ENCODE results near the gene HEATR1. TPM values are rescaled to one million over a fixed set of nuclear protein-coding genes. Genes with fewer than 3 reads are reported as not detected.

The HEATR1 gene
- total RNA-seq, 2 donors from 2014 or later, result 51.8 to 65.4 TPM

GRCh38 chr1:236524142-236524894, 80.0 kb downstream of the HEATR1 start:
- WGBS, 2 experiments (ENCODE audit: insufficient coverage in 1 of 2, insufficient read length in 1 of 2), result 5 to 7% methylated on average over 21 to 32 of the region's 32 CpGs
- Histone ChIP-seq H3K36me3 (ENCODE audit: control insufficient read depth, insufficient read depth, low read length) (no peaks in the 10 kb centered on the region), H3K9ac (ENCODE audit: extremely low read depth, low read length, poor library complexity, severe bottlenecking) (peak overlapping the region; percentile 38), H3K27me3 (ENCODE audit: control insufficient read depth, insufficient read depth, low read length, poor library complexity, severe bottlenecking) (peaks cover 18% of the 10 kb centered on the region), H3K9me3 (ENCODE audit: control insufficient read depth, low read length) (no peaks in the 10 kb centered on the region), H3K27ac (ENCODE audit: low read depth, low read length) (no peak overlapping the region), H3K4me1 (ENCODE audit: control insufficient read depth, insufficient read depth, low read length) (no peaks in the 10 kb centered on the region), H3K4me3 (ENCODE audit: low read length) (peak overlapping the region; percentile 80)
- no peak for TF ChIP-seq CTCF (conservative IDR thresholded peaks at IDR 0.05)
- Mint-ChIP-seq H3K4me1 (peaks cover 5% of the 10 kb centered on the region), H3K36me3 (ENCODE audit: low read depth) (peaks cover 1% of the 10 kb centered on the region), H3K27ac (peak overlapping the region; percentile 77), H3K4me3 (peak overlapping the region; percentile 72), H3K27me3 (ENCODE audit: insufficient read depth) (peaks cover 11% of the 10 kb centered on the region), H3K9me3 (no peaks in the 10 kb centered on the region)
- peak; percentile 79 for DNase-seq

- H3K4me1 Mint-ChIP-seq, result peaks cover 5% of the 10 kb centered on the region
- H3K27ac ChIP-seq (ENCODE audit: low read depth, low read length), result no peak within 1 kb of the TSS
Observed at GRCh38 chr1:236523704-236524141, 80.6 kb downstream of the HEATR1 start, which contains the start of gene LGALS8. Gene LGALS8, plus strand, starts transcription at chr1:236523982. Its CDS starts 2,089 bp downstream, at chr1:236526071.

More at GRCh38 chr1:236523704-236524141, 80.6 kb downstream of the HEATR1 start, which contains the start of gene LGALS8:
- TF ChIP-seq CTCF (conservative IDR thresholded peaks at IDR 0.05), result no peak
- peak within 1 kb of the TSS; percentile 80 for H3K4me3 ChIP-seq (ENCODE audit: low read length)
- DNase-seq, result peak; percentile 84
- no peaks in the 10 kb centered on the region for H3K9me3 Mint-ChIP-seq
- no peaks in the 10 kb centered on the region for H3K9me3 ChIP-seq (ENCODE audit: control insufficient read depth, low read length)
- H3K36me3 ChIP-seq (ENCODE audit: control insufficient read depth, insufficient read depth, low read length), result no peaks in the 10 kb centered on the region
- WGBS, 2 experiments (ENCODE audit: insufficient coverage in 1 of 2, insufficient read length in 1 of 2), result 12 to 14% methylated on average over 21 to 35 of the region's 35 CpGs
- peak within 1 kb of the TSS; percentile 38 for H3K9ac ChIP-seq (ENCODE audit: extremely low read depth, low read length, poor library complexity, severe bottlenecking)
- H3K27me3 ChIP-seq (ENCODE audit: control insufficient read depth, insufficient read depth, low read length, poor library complexity, severe bottlenecking), result peaks cover 18% of the 10 kb centered on the region
- H3K27ac Mint-ChIP-seq, result peak within 1 kb of the TSS; percentile 77
- peaks cover 11% of the 10 kb centered on the region for H3K27me3 Mint-ChIP-seq (ENCODE audit: insufficient read depth)
- peaks cover 1% of the 10 kb centered on the region for H3K36me3 Mint-ChIP-seq (ENCODE audit: low read depth)
- peak within 1 kb of the TSS; percentile 72 for H3K4me3 Mint-ChIP-seq
- no peaks in the 10 kb centered on the region for H3K4me1 ChIP-seq (ENCODE audit: control insufficient read depth, insufficient read depth, low read length)
